Hepatocyte (in vitro differentiated cells): ENCODE measurements around the gene LY6G5C. TPM values are rescaled to one million over a fixed set of nuclear protein-coding genes. Genes with fewer than 3 reads are reported as not detected.

Experiments
- DNase-seq: peaks from one replicate; pipeline ENCODE4 v3.0.0-alpha.2; 2016; ENCODE audit warnings: low spot score
- H2AFZ ChIP-seq: fragments of 200-600 bp; sonication (generic); 2 replicates; pipeline ENCODE4 v1.6.0; 2016; ENCODE audit warnings: antibody characterized with exemption, mild to moderate bottlenecking
- H3K27ac ChIP-seq: fragments of 200-600 bp; sonication (generic); 2 replicates; pipeline ENCODE4 v1.5.1; 2016; ENCODE audit warnings: mild to moderate bottlenecking
- H3K27me3 ChIP-seq: fragments of 200-600 bp; sonication (generic); 2 replicates; pipeline ENCODE4 v1.6.1; 2016
- H3K36me3 ChIP-seq: fragments of 200-600 bp; sonication (generic); replicated peaks from 2 replicates; pipeline ENCODE4 v1.5.1; 2016; ENCODE audit warnings: low read depth; ENCODE audit not compliant: insufficient read depth
- H3K4me1 ChIP-seq: fragments of 200-600 bp; sonication (generic); 2 replicates; pipeline ENCODE4 v1.5.1; 2016; ENCODE audit warnings: mild to moderate bottlenecking, moderate library complexity; ENCODE audit not compliant: insufficient read depth
- H3K4me2 ChIP-seq: fragments of 200-600 bp; sonication (generic); 2 replicates; pipeline ENCODE4 v1.6.0; 2016
- H3K4me3 ChIP-seq: fragments of 200-600 bp; sonication (generic); 2 replicates; pipeline ENCODE4 v1.5.1; 2016; ENCODE audit warnings: mild to moderate bottlenecking
- H3K79me2 ChIP-seq: fragments of 200-600 bp; sonication (generic); 2 replicates; pipeline ENCODE4 v1.6.0; 2017; ENCODE audit warnings: mild to moderate bottlenecking
- H3K9me2 ChIP-seq: fragments of 200-600 bp; sonication (generic); replicated peaks from 2 replicates; pipeline ENCODE4 v1.6.0; 2017; ENCODE audit warnings: mild to moderate bottlenecking; ENCODE audit not compliant: insufficient read depth
- H3K9me3 ChIP-seq: fragments of 200-600 bp; sonication (generic); 2 replicates; pipeline ENCODE4 v1.5.1; 2016; ENCODE audit warnings: low read depth, mild to moderate bottlenecking
- H4K20me1 ChIP-seq: fragments of 200-600 bp; sonication (generic); 2 replicates; pipeline ENCODE4 v1.6.0; 2016; ENCODE audit warnings: mild to moderate bottlenecking; ENCODE audit not compliant: insufficient read depth, poor library complexity, severe bottlenecking
- CTCF ChIP-seq: fragments of 200-600 bp; sonication (generic); IDR thresholded peaks from 2 replicates; pipeline ENCODE4 v1.5.1; 2016; ENCODE audit warnings: antibody characterized with exemption, mild to moderate bottlenecking; ENCODE audit not compliant: poor library complexity
- EZH2 ChIP-seq: fragments of 200-600 bp; sonication (generic); IDR thresholded peaks from 2 replicates; pipeline ENCODE4 v1.6.1; 2016; ENCODE audit warnings: antibody characterized with exemption, mild to moderate bottlenecking, borderline replicate concordance
- EZH2phosphoT487 ChIP-seq: fragments of 200-600 bp; sonication (generic); IDR thresholded peaks from one replicate; pipeline ENCODE4 v1.6.1; 2018; ENCODE audit warnings: antibody characterized with exemption, mild to moderate bottlenecking, low read depth, moderate library complexity; ENCODE audit not compliant: unreplicated experiment, severe bottlenecking
- WGBS: methylation state at CpG from one replicate; pipeline ENCODE4 v1.1.6; 2016; ENCODE audit warnings: low lambda C conversion rate; ENCODE audit errors: missing lambda C conversion rate; 5-methylcytosine and 5-hydroxymethylcytosine counted together
- polyA plus RNA-seq: library from polyadenylated mRNA; unstranded; fragments of >200 nt; fragmentation: Nextera tagmentation; extraction: Ambion mirVana; gene quantifications from 2 replicates; pipeline ENCODE4 v1.2.1, GENCODE V29; 2016
- total RNA-seq: library from RNA; depleted of rRNA; stranded (reverse); fragments of >200 nt; gene quantifications from 2 replicates; pipeline ENCODE4 v1.2.3, GENCODE V29; 2014

LY6G5C gene
- total and polyA plus RNA-seq, 2 experiments from 2014 or later, result 0.63 TPM; not detected in 1

- no peaks in the 10 kb centered on the region for H3K27me3 ChIP-seq
- DNase-seq, result no peak
- H2AFZ ChIP-seq, result peak within 1 kb of the TSS; percentile 60
- TF ChIP-seq EZH2, result no peak
- no peak for TF ChIP-seq CTCF
- no peak for TF ChIP-seq EZH2phosphoT487
- no peaks in the 10 kb centered on the region for H3K79me2 ChIP-seq
- WGBS, result 53% methylated on average over 16 of the region's 16 CpGs
- no peaks in the 10 kb centered on the region for H3K36me3 ChIP-seq
- H3K4me3 ChIP-seq, result no peak within 1 kb of the TSS
- peaks cover 25% of the 10 kb centered on the region for H3K4me1 ChIP-seq
- H4K20me1 ChIP-seq, result no peaks in the 10 kb centered on the region
- H3K27ac ChIP-seq, result peak within 1 kb of the TSS; percentile 90
- H3K4me2 ChIP-seq, result peak within 1 kb of the TSS; percentile 60
- H3K9me3 ChIP-seq, result no peaks in the 10 kb centered on the region
- no peaks in the 10 kb centered on the region for H3K9me2 ChIP-seq
Measured at GRCh38 chr6:31715022-31715958, 34.4 kb upstream of the LY6G5C start, which contains the start of gene LY6G6D. Gene LY6G6D, plus strand, starts transcription at chr6:31715348. Its CDS starts 8 bp downstream, at chr6:31715356.

DNA sequence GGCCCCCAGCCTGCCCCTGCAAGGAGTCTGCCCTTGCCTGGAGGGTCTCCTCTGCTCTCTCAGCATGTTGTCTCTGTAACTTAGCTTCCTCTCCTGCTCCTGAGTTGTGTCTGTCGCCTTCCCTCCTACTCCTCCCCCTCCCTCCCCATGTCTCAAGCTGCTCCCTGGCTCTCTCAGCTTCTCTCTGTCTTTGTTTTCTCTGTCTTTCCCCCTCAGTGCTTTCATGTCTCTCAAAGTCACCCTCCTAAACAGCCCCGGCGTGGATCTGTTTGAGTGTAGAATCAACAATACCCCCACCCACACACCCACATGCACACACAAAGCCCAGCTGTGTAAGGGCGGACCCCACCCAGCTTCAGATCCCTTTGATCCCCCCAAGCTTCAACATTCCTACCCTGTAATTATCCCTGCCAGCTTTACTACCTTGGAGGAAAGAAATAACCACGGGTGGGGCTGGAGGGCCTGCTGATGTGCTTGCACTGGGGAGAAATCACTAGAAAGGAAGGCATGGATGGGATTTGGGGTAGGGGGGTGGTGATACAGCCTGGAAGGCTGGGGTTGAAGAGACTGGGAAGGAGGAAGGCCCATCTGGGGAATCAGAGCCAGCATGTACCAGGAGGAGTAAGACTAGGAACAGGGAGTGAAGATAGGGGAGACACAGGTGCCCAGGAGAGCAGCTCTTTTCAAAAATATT, 33.3 kb upstream of the LY6G5C start:
- Histone ChIP-seq H3K4me2 (peak overlapping the region; percentile 60), H2AFZ (peak overlapping the region; percentile 55), H3K27me3 (no peaks in the 10 kb centered on the region), H4K20me1 (no peaks in the 10 kb centered on the region), H3K27ac (peak overlapping the region; percentile 90), H3K9me3 (no peaks in the 10 kb centered on the region), H3K4me1 (peaks cover 25% of the 10 kb centered on the region), H3K9me2 (no peaks in the 10 kb centered on the region), H3K79me2 (no peaks in the 10 kb centered on the region), H3K4me3 (no peak overlapping the region), H3K36me3 (no peaks in the 10 kb centered on the region)
- TF ChIP-seq EZH2phosphoT487 (no peak), EZH2 (no peak), CTCF (no peak)
- peak; percentile 50 for DNase-seq
- 26% methylated on average over 4 of the region's 5 CpGs for WGBS

- WGBS, result 59% methylated on average over 4 of the region's 4 CpGs
- Histone ChIP-seq H3K4me1 (peaks cover 25% of the 10 kb centered on the region), H3K27me3 (no peaks in the 10 kb centered on the region), H3K4me3 (no peak overlapping the region), H3K9me3 (no peaks in the 10 kb centered on the region), H3K36me3 (no peaks in the 10 kb centered on the region), H4K20me1 (no peaks in the 10 kb centered on the region), H3K9me2 (no peaks in the 10 kb centered on the region), H3K4me2 (peak overlapping the region; percentile 60), H3K27ac (peak overlapping the region; percentile 90), H3K79me2 (no peaks in the 10 kb centered on the region), H2AFZ (peak overlapping the region; percentile 55)
- DNase-seq, result no peak
- TF ChIP-seq CTCF, result no peak
- no peak for TF ChIP-seq EZH2phosphoT487
Measured at GRCh38 chr6:31713465-31713864, 32.6 kb upstream of the LY6G5C start.
